GM18511 (cell line): ENCODE data around the gene SGSM1.
"Not testable (repeated sequence)": the region's sequence is repeated elsewhere in the genome, so short reads cannot be mapped to it uniquely, and the experiment has no call there.

Source experiments
- ATAC-seq: cut with Tn5 transposase; IDR thresholded peaks from one replicate; pipeline ENCODE4 v1.9.1; 2021; ENCODE audit warnings: mild to moderate bottlenecking, moderate library complexity; ENCODE audit not compliant: unreplicated experiment

Gene SGSM1

GRCh38 chr22:24834845-24835570 is 29.0 kb downstream of the SGSM1 start:
- ATAC-seq: no peak

DNA sequence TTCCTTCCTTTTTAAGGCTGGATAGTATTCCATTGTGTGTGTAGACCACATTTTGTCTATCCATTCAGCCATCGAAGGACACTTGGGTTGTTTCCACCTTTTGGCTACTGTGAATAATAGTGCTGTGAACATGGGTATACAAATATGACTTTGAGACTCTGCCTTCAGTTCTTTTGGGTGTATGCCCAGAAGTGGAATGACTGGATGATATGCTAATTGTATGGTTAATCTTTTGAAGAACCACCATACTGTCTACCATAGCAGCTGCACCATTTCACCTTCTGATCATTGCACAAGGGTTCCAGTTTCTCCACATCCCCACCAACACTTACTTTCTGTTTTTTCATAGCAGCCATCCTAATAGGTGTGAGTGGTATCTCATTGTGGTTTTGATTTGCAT is 30.3 kb downstream of the SGSM1 start:
- ATAC-seq: no peak

- not testable (repeated sequence) for ATAC-seq
Measured at GRCh38 chr22:24837517-24837916, 31.5 kb downstream of the SGSM1 start.

GRCh38 chr22:24841261-24841660 is 35.2 kb downstream of the SGSM1 start:
- ATAC-seq: no peak

- ATAC-seq: no peak
Measured at GRCh38 chr22:24843048-24843447, 37.0 kb downstream of the SGSM1 start.

GRCh38 chr22:24845041-24845898 is 39.3 kb downstream of the SGSM1 start:
- no peak for ATAC-seq

DNA sequence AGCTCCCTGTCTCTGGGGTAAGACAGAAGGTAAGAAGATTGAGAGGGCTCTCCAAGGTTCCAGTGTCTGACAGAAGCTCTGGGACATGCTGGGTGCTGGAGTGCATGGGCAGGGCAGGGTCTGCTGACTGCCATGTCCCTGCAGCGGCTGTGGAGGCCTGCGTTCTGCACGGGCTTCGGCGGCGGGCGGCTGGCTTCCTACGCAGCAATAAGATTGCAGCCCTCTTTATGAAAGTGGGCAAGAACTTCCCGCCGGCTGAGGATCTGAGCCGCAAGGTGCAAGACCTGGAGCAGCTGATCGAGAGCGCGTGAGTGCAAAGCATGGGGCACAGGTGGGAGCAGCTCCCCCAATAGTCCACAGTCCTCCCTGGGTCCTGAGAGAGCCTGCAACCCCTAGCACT is 41.5 kb downstream of the SGSM1 start:
- ATAC-seq: no peak

DNA sequence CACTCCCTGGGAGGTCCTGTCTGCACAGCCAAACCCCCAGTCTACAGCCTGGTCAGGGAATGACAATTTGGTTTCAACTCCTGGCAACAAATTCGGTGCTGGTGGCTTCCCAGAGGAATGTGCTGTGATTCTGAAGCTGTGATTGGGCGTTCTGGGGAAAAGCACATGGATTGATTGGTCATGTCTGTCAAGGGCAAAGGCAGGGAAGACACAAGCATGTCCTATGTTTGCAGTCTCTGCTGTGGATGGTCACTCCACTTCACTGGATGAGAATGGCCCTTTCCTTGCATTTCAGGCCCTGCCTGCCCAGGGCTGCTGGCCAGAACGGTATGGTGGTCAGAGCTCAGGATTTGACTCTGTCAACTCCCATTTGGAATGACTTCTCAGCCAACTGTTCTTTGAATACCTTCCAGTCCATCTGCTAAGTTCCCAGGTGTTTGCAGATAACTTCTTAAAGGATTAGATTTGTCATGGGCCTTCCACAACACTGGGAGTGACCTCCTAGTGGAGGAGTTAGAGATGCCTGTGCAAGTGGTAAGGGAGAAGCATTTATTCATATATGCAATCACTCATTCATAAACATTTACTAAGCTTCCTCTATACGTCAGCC is 42.7 kb downstream of the SGSM1 start:
- ATAC-seq: no peak

DNA sequence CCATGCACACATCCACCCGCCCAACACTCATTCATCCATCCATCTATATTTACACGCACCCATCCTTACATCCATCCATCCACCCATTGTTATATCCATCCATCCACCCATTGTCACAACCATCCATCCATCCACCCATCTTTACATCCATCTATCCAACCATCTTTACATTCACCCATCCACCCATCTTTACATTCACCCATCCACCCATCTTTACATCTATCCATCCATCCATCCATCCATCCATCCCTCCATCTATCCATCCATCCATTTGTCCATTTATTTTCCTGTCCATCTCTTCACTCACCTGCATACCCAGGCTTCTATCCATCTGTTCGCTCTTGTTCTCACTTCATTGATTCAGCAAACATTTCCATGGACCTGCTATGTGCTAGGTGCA is 49.8 kb downstream of the SGSM1 start:
- no peak for ATAC-seq

DNA sequence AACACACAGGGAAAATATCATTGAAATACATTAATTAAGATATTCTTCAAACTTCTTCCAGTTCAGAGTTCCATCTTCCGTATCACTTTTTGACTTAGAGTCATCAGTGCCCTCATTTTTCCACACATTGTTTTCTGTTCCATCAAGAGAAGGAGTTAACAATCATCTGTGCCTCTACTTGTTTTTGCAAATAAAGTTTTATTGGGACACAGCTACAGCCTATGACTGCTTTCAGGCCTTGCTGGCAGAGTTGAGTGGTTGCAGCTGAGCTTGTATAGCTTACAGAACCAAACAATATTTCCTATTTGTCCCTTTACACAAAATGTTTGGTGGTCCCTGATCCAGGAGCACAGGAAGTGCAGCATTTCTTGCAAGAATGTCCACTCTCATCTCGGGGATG is 51.6 kb downstream of the SGSM1 start:
- no peak for ATAC-seq

- ATAC-seq: no peak
Measured at GRCh38 chr22:24859587-24859986, 53.6 kb downstream of the SGSM1 start.

GRCh38 chr22:24865508-24865907 is 59.5 kb downstream of the SGSM1 start:
- ATAC-seq: no peak

DNA sequence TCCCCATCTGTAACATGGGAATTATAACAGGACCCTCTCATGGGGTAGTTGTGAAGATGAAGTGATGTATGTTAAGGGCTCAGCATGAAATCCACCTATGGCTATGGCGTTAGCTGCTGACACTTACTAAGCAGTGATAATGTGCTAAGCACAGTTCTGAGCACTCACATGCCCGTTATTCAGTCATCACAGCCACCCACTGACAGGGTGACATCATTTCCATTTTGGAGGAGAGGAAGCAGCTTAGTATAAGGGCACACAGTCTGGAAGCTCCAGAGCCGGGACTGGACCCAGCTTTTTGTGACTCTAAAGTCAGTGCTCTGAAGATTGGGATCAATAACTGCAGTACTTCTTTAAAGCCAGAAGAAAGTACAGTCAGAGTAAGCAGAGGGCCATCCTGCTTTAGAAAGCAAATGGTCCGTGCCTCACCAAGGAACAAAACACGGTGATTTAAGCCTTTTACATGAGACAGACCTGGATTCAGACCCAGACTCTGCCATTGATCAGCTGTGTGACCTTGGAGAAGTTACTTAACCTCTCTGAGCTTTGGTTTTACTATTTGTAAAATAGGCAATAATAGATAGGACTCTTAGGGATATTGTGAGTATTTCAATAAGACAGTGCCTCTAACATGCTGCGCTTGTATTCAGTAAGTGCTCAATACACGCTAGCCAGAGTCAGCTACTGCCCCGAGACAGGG is 61.5 kb downstream of the SGSM1 start:
- ATAC-seq: no peak

GRCh38 chr22:24868979-24869378 is 63.0 kb downstream of the SGSM1 start:
- ATAC-seq: no peak

- no peak for ATAC-seq
Measured at GRCh38 chr22:24871611-24872205, 65.7 kb downstream of the SGSM1 start.

GRCh38 chr22:24873226-24873625 is 67.2 kb downstream of the SGSM1 start:
- ATAC-seq: no peak

DNA sequence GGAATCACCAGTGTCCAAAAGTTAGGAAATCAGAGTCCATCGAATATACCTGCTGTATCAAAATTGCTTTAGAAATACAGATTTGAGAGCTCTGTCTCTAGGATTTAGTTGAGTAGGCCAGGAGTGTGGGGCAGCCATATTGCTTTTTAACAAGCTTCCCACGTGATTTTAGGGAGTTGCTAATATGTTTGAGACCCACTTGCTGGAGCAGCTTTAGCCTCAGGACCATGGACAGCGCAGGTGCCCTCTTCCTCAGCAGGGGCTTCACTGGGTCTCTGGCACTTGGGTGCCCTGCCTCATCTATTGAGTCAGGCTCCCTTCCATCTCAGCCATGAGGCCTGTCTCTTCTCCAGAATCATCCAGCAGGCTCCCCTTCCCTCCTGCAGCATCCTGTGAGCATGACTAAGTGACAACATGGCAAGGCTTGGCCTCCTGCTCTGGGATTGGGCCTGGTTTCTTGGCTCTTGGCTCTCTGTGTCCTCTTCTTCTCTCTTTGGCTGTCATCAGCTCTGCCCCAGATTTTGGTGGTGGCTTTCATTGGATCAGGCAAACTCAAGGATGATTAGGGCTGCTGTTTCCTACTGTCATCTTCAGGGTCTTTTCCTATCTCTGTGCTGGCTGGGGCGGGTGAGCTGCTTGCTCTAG is 70.0 kb downstream of the SGSM1 start:
- no peak for ATAC-seq

GRCh38 chr22:24876700-24877099 is 70.7 kb downstream of the SGSM1 start:
- ATAC-seq: no peak

DNA sequence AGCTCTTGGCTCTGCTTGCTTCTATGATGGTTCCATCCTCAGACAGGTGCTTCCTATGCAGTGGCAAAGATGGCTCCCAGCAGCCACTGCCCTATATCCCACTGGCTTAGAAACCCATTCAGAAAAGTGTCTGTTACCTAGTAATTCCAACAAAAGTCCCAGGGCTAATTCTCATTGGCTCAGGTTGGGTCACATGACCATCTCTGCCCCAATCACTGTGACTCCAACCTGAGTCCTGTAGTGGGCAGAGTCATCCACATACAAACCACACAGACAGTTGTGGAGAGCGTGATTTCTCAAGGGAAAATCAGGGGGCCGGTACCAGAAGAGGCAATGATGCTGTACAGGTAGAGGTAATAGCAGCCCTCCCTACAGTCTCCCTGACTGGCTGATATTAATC is 73.0 kb downstream of the SGSM1 start:
- ATAC-seq: no peak

GRCh38 chr22:24883432-24883831 is 77.4 kb downstream of the SGSM1 start:
- no peak for ATAC-seq
